GM12878 (cell line): ENCODE data around the gene UFD1. TPM values are rescaled to one million over a fixed set of nuclear protein-coding genes. Genes with fewer than 3 reads are reported as not detected.

Source experiments
- ATAC-seq: fragments of 200-7000 bp; cut with Tn5 transposase; 3 replicates; pipeline ENCODE4 v1.9.1; 2020; ENCODE audit warnings: mild to moderate bottlenecking, moderate library complexity
- BruUV-seq: library from RNA; stranded (reverse); fragments of 400-500 nt; replicated peaks from 2 replicates; lab custom pipeline; 2021; lab: Mats Ljungman, UMichigan
- CTCF ChIA-PET: fragments of 300-600 bp; sonication (Branson Sonifier 250); formaldehyde crosslinking; extraction: SDS; loops from one replicate; lab custom pipeline; 2021; ENCODE audit warnings: inconsistent platforms; lab: Yijun Ruan, JAX
- POLR2A ChIA-PET: fragments of 350-600 bp; formaldehyde crosslinking; extraction: SDS; loops from one replicate; lab custom pipeline; 2021; ENCODE audit warnings: inconsistent platforms; lab: Charles Lee
- RAD21 ChIA-PET: fragments of 300-600 bp; sonication (Branson Sonifier 250); formaldehyde crosslinking; loops from one replicate; lab custom pipeline; 2023; ENCODE audit warnings: antibody characterized with exemption; ENCODE audit not compliant: unreplicated experiment; lab: Charles Lee
- SMC1A ChIA-PET: fragments of 300-600 bp; sonication (Branson Sonifier 250); formaldehyde crosslinking; loops from one replicate; lab custom pipeline; 2023; ENCODE audit not compliant: unreplicated experiment, uncharacterized antibody; lab: Charles Lee
- DNase-seq: peaks from one replicate; pipeline ENCODE4 v3.0.0-alpha.2; 2011; ENCODE audit warnings: low read depth, low spot score
- FAIRE-seq: peaks from 3 replicates; lab custom pipeline; 2011; peaks lifted over from hg19 to GRCh38; lab: Jason Lieb, UNC
- H2AFZ ChIP-seq: 2 replicates; pipeline ENCODE4 v1.6.0; 2011; ENCODE audit warnings: low read depth, low read length, control low read depth; ENCODE audit not compliant: control insufficient read depth
- H3K27ac ChIP-seq: 2 replicates; pipeline ENCODE4 v1.5.1; 2011; ENCODE audit warnings: control low read depth; ENCODE audit not compliant: control insufficient read depth, insufficient read depth
- H3K27me3 ChIP-seq, 2 experiments: replicated peaks in 1 of 2; 2 replicates each; pipeline versions ENCODE4 v1.6.0 to v1.6.1; 2011; ENCODE audit warnings: low read length in 1 of 2; ENCODE audit not compliant: control insufficient read depth in 2 of 2, insufficient read depth in 2 of 2
- H3K36me3 ChIP-seq, 2 experiments: 2 replicates each; pipeline ENCODE4 v1.5.1; 2011; ENCODE audit warnings: low read length in 1 of 2; ENCODE audit not compliant: control insufficient read depth in 2 of 2, insufficient read depth in 2 of 2
- H3K4me1 ChIP-seq: 2 replicates; pipeline ENCODE4 v1.6.1; 2011; ENCODE audit warnings: mild to moderate bottlenecking, low read length, moderate library complexity, mixed read lengths; ENCODE audit not compliant: control insufficient read depth, insufficient read depth
- H3K4me2 ChIP-seq: 2 replicates; pipeline ENCODE4 v1.6.0; 2011; ENCODE audit warnings: control low read depth; ENCODE audit not compliant: control insufficient read depth, insufficient read depth
- H3K4me3 ChIP-seq: fragments of 200-600 bp; sonication (generic); 2 replicates; pipeline ENCODE4 v1.5.1; 2016
- H3K79me2 ChIP-seq: 2 replicates; pipeline ENCODE4 v1.6.0; 2011; ENCODE audit warnings: low read length; ENCODE audit not compliant: control insufficient read depth, insufficient read depth
- H3K9ac ChIP-seq: 2 replicates; pipeline ENCODE4 v1.8.0; 2011; ENCODE audit warnings: low read length, control low read depth, mixed read lengths; ENCODE audit not compliant: control insufficient read depth, insufficient read depth
- H3K9me3 ChIP-seq: replicated peaks from 3 replicates; pipeline ENCODE4 v1.5.1; 2011; ENCODE audit warnings: mild to moderate bottlenecking, low read length; ENCODE audit not compliant: control insufficient read depth, insufficient read depth
- H4K20me1 ChIP-seq: 2 replicates; pipeline ENCODE4 v1.6.0; 2011; ENCODE audit not compliant: control insufficient read depth, insufficient read depth
- BMI1 ChIP-seq: fragments of 450-650 bp; IDR thresholded peaks from 2 replicates; pipeline ENCODE4 v1.6.1; 2016; ENCODE audit warnings: mild to moderate bottlenecking, moderate library complexity, borderline replicate concordance
- EZH2 ChIP-seq: IDR thresholded peaks from 2 replicates; pipeline ENCODE4 v1.6.1; 2012; ENCODE audit warnings: low read depth, mild to moderate bottlenecking, control low read depth, inconsistent platforms, low read length, borderline replicate concordance; ENCODE audit not compliant: control insufficient read depth
- ZNF622 ChIP-seq: fragments of 450-650 bp; IDR thresholded peaks from 2 replicates; pipeline ENCODE4 v1.6.1; 2017; ENCODE audit warnings: mild to moderate bottlenecking, inconsistent platforms
- whole genome bisulfite sequencing: methylation state at CpG from one replicate; pipeline ENCODE4 v1.1.6; 2016; ENCODE audit warnings: low lambda C conversion rate; ENCODE audit not compliant: insufficient replicate concordance, insufficient coverage; ENCODE audit errors: missing lambda C conversion rate; 5-methylcytosine and 5-hydroxymethylcytosine counted together
- in situ Hi-C: fragments of 300-500 bp; cut with MboI; formaldehyde crosslinking; loops from 9 replicates; pipeline ENCODE4 v1.14.3; 2018; ENCODE audit warnings: mixed read lengths
- intact Hi-C: fragments of 100-400 bp; cut with micrococcal nuclease; formaldehyde crosslinking; loops from one replicate; pipeline ENCODE4 v1.14.2; 2022; ENCODE audit not compliant: unreplicated experiment
- polyA plus RNA-seq, 11 experiments: library from polyadenylated mRNA; depleted of rRNA in 4 of 11; unstranded in 6 of 11; stranded (reverse) in 5 of 11; fragments of >200 nt; fragmentation: Nextera tagmentation in 4 of 11; fragmentation: Illumina TruSeq in 1 of 11; extraction: Ambion mirVana in 4 of 11; extraction: Trizol in 1 of 11; gene quantifications; 1 replicate in 1 of 11; 2 replicates in 10 of 11; pipeline versions ENCODE4 v1.2.1 to v1.2.3, GENCODE V29; 2011 to 2016; ENCODE audit warnings: inconsistent platforms in 2 of 11, missing spikeins in 2 of 11, low read depth in 1 of 11
- total RNA-seq, 4 experiments: library from RNA; depleted of rRNA in 3 of 4; stranded (reverse); fragments of >200 nt in 3 of 4; fragmentation: Illumina TruSeq in 1 of 4; extraction: Trizol in 1 of 4; gene quantifications; 2 replicates each; pipeline versions ENCODE4 v1.2.1 to v1.2.3, GENCODE V29; 2013 to 2021
- TF ChIP-seq, protein P1 (sequence below): IDR thresholded peaks from 2 replicates; pipeline ENCODE4 v1.6.1; 2012; ENCODE audit warnings: mild to moderate bottlenecking, low read depth, low read length
- TF ChIP-seq, protein P2 (sequence below): fragments of 450-650 bp; IDR thresholded peaks from 2 replicates; pipeline ENCODE4 v1.6.1; 2017; ENCODE audit warnings: borderline replicate concordance
- TF ChIP-seq, protein P3 (sequence below): fragments of 450-650 bp; IDR thresholded peaks from 2 replicates; pipeline ENCODE4 v1.6.1; 2017; ENCODE audit warnings: low read depth, mild to moderate bottlenecking, moderate library complexity
- TF ChIP-seq, protein P4 (sequence below): fragments of 450-650 bp; IDR thresholded peaks from 2 replicates; pipeline ENCODE4 v1.6.1; 2017; ENCODE audit warnings: antibody characterized with exemption, mild to moderate bottlenecking, moderate library complexity

UFD1 gene
- total and polyA plus RNA-seq, 10 of the 15 experiments (the other 5 are each of a cell fraction or from before 2014, with no cell fraction given) = 67.2 to 143 (median 117) TPM

DNA sequence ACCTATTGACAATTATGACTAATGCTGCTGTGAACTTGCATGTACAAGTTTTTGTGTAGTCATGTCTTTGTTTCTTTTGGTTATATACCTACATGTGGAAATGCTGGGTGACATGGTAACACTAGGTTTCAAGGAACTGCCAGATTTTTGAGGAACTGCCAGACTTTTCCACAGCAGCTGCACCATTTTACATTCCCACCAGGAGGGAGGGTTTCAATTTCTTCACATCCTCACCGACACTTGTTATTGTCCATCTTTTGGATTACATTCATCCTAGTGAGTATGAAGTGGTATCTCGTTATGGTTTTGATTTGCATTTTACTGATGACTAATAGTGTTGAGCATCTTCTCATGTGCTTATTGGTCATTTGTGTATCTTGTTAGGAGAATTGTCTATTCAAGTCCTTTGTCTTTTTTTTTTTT, 31.9 kb upstream of the UFD1 start:
- intact Hi-C loops = no loop called here
- ChIA-PET RAD21 (no interaction called here), POLR2A (interaction anchor here (0.7 kb wide), 1 partner anchor 144 kb away, joined by 5 read pairs; no protein-coding TSS in a partner anchor), SMC1A (no interaction called here), CTCF (no interaction called here)
- H3K4me2 ChIP-seq = no peak overlapping the region
- WGBS = 78% methylated on average over 2 of the region's 2 CpGs
- H3K4me1 ChIP-seq = no peaks in the 10 kb centered on the region
- H3K27me3 ChIP-seq = no peaks in the 10 kb centered on the region
- peaks cover 9 to 15% of the 10 kb centered on the region in 2 experiments; a peak in 3 of 4 replicates for H3K36me3 ChIP-seq
- H3K9ac ChIP-seq = no peak overlapping the region
- ATAC-seq (no peak), DNase-seq (no peak), FAIRE-seq (no peak)
- no TSS peak for BruUV-seq
- H2AFZ ChIP-seq = no peak overlapping the region
- no peak for TF ChIP-seq ZNF622
- TF ChIP-seq, protein P1, sequence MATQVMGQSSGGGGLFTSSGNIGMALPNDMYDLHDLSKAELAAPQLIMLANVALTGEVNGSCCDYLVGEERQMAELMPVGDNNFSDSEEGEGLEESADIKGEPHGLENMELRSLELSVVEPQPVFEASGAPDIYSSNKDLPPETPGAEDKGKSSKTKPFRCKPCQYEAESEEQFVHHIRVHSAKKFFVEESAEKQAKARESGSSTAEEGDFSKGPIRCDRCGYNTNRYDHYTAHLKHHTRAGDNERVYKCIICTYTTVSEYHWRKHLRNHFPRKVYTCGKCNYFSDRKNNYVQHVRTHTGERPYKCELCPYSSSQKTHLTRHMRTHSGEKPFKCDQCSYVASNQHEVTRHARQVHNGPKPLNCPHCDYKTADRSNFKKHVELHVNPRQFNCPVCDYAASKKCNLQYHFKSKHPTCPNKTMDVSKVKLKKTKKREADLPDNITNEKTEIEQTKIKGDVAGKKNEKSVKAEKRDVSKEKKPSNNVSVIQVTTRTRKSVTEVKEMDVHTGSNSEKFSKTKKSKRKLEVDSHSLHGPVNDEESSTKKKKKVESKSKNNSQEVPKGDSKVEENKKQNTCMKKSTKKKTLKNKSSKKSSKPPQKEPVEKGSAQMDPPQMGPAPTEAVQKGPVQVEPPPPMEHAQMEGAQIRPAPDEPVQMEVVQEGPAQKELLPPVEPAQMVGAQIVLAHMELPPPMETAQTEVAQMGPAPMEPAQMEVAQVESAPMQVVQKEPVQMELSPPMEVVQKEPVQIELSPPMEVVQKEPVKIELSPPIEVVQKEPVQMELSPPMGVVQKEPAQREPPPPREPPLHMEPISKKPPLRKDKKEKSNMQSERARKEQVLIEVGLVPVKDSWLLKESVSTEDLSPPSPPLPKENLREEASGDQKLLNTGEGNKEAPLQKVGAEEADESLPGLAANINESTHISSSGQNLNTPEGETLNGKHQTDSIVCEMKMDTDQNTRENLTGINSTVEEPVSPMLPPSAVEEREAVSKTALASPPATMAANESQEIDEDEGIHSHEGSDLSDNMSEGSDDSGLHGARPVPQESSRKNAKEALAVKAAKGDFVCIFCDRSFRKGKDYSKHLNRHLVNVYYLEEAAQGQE = no peak
- no peaks in the 10 kb centered on the region for H3K79me2 ChIP-seq
- in situ Hi-C loops = no loop called here
- no peaks in the 10 kb centered on the region for H4K20me1 ChIP-seq
- no peaks in the 10 kb centered on the region for H3K9me3 ChIP-seq
- no peak overlapping the region for H3K27ac ChIP-seq
- H3K4me3 ChIP-seq = no peak overlapping the region

DNA sequence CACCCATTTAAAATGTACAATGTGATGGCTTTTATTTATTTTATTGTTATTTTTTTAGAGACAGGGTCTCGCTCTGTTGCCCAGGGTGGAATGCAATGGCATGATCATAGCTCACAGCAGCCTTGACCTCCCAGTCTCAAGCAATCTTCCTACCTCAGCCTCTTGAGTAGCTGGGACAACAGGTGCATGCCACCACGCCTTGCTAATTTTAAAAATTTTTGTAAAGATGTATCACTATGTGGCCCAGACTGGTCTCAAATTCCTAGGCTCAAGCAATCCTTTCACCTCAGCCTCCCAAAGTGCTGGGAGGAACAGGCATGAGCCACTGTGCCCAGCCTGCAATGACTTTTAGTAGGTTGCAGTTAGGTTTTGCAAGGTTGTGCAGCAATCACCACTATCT, 30.9 kb upstream of the UFD1 start:
- in situ Hi-C loops = no loop called here
- TF ChIP-seq, protein P2, sequence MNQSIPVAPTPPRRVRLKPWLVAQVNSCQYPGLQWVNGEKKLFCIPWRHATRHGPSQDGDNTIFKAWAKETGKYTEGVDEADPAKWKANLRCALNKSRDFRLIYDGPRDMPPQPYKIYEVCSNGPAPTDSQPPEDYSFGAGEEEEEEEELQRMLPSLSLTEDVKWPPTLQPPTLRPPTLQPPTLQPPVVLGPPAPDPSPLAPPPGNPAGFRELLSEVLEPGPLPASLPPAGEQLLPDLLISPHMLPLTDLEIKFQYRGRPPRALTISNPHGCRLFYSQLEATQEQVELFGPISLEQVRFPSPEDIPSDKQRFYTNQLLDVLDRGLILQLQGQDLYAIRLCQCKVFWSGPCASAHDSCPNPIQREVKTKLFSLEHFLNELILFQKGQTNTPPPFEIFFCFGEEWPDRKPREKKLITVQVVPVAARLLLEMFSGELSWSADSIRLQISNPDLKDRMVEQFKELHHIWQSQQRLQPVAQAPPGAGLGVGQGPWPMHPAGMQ = no peak
- TF ChIP-seq BMI1 (no peak), EZH2 (no peak)
- TF ChIP-seq, protein P3, sequence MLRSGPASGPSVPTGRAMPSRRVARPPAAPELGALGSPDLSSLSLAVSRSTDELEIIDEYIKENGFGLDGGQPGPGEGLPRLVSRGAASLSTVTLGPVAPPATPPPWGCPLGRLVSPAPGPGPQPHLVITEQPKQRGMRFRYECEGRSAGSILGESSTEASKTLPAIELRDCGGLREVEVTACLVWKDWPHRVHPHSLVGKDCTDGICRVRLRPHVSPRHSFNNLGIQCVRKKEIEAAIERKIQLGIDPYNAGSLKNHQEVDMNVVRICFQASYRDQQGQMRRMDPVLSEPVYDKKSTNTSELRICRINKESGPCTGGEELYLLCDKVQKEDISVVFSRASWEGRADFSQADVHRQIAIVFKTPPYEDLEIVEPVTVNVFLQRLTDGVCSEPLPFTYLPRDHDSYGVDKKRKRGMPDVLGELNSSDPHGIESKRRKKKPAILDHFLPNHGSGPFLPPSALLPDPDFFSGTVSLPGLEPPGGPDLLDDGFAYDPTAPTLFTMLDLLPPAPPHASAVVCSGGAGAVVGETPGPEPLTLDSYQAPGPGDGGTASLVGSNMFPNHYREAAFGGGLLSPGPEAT = no peak
- TF ChIP-seq, protein P4, sequence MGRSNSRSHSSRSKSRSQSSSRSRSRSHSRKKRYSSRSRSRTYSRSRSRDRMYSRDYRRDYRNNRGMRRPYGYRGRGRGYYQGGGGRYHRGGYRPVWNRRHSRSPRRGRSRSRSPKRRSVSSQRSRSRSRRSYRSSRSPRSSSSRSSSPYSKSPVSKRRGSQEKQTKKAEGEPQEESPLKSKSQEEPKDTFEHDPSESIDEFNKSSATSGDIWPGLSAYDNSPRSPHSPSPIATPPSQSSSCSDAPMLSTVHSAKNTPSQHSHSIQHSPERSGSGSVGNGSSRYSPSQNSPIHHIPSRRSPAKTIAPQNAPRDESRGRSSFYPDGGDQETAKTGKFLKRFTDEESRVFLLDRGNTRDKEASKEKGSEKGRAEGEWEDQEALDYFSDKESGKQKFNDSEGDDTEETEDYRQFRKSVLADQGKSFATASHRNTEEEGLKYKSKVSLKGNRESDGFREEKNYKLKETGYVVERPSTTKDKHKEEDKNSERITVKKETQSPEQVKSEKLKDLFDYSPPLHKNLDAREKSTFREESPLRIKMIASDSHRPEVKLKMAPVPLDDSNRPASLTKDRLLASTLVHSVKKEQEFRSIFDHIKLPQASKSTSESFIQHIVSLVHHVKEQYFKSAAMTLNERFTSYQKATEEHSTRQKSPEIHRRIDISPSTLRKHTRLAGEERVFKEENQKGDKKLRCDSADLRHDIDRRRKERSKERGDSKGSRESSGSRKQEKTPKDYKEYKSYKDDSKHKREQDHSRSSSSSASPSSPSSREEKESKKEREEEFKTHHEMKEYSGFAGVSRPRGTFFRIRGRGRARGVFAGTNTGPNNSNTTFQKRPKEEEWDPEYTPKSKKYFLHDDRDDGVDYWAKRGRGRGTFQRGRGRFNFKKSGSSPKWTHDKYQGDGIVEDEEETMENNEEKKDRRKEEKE = no peak

More for the DNA sequence above, 30.9 kb upstream of the UFD1 start:
- H2AFZ ChIP-seq = no peak overlapping the region
- no peaks in the 10 kb centered on the region for H3K27me3 ChIP-seq
- H3K9me3 ChIP-seq = no peaks in the 10 kb centered on the region
- peaks cover 12 to 14% of the 10 kb centered on the region in 2 experiments; a peak in 3 of 4 replicates for H3K36me3 ChIP-seq
- FAIRE-seq = no peak
- no peaks in the 10 kb centered on the region for H4K20me1 ChIP-seq
- RAD21 ChIA-PET = no interaction called here
- no peak overlapping the region for H3K4me2 ChIP-seq
- no peak overlapping the region for H3K27ac ChIP-seq
- ATAC-seq = no peak
- H3K4me3 ChIP-seq = no peak overlapping the region
- no peaks in the 10 kb centered on the region for H3K79me2 ChIP-seq
- CTCF ChIA-PET = no interaction called here
- H3K4me1 ChIP-seq = no peaks in the 10 kb centered on the region
- no TSS peak for BruUV-seq
- SMC1A ChIA-PET = no interaction called here
- intact Hi-C loops = no loop called here
- H3K9ac ChIP-seq = no peak overlapping the region
- no peak for DNase-seq
- POLR2A ChIA-PET = no interaction called here
- WGBS = 100% methylated on average over 2 of the region's 2 CpGs
